Measurements from ENCODE around the gene LMAN1L. TPM values are rescaled to one million over a fixed set of nuclear protein-coding genes. Genes with fewer than 3 reads are reported as not detected.
A peak's percentile ranks its signal among the peaks of the same experiment; 100 is the strongest.

Gene LMAN1L
- total RNA-seq, 3 donors from 2014 or later, result 0.32 to 0.60 (median 0.55) TPM

DNA sequence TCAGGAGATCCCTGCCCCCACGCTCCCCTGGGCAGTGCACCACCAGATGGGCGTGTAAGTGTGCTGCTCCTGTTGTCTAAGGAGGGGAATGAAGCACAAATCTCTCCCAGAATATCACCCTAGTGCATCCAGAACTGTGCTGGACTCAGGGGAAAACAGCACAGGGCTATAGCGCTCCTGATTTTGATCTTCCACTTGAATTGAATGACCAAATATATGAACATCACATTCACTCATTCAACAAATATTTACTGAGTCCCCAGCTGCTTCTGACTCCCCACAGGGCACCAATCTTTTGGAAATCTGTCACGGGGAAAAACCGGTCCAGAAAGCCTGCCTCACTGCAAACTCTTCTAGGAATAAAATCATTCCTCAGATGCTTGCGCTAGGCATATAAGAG lies 16.2 kb downstream of the LMAN1L start:
- no peaks in the 10 kb centered on the region for H3K9me3 ChIP-seq
- TF ChIP-seq, protein P1, sequence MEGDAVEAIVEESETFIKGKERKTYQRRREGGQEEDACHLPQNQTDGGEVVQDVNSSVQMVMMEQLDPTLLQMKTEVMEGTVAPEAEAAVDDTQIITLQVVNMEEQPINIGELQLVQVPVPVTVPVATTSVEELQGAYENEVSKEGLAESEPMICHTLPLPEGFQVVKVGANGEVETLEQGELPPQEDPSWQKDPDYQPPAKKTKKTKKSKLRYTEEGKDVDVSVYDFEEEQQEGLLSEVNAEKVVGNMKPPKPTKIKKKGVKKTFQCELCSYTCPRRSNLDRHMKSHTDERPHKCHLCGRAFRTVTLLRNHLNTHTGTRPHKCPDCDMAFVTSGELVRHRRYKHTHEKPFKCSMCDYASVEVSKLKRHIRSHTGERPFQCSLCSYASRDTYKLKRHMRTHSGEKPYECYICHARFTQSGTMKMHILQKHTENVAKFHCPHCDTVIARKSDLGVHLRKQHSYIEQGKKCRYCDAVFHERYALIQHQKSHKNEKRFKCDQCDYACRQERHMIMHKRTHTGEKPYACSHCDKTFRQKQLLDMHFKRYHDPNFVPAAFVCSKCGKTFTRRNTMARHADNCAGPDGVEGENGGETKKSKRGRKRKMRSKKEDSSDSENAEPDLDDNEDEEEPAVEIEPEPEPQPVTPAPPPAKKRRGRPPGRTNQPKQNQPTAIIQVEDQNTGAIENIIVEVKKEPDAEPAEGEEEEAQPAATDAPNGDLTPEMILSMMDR (IDR thresholded peaks at IDR 0.05), result no peak
- H3K4me1 ChIP-seq (ENCODE audit: low read depth), result peaks cover 7% of the 10 kb centered on the region
- no peak for ATAC-seq
- H3K36me3 ChIP-seq (ENCODE audit: low read depth), result no peaks in the 10 kb centered on the region
- DNase-seq, result no peak
- no peak overlapping the region for H3K4me3 ChIP-seq
- intact Hi-C loops (cut with DNase I, micrococcal nuclease), result no loop called here

GRCh38 chr15:74829486-74829885 lies 16.9 kb downstream of the LMAN1L start:
- intact Hi-C loops (cut with DNase I, micrococcal nuclease), result no loop called here
- peaks cover 7% of the 10 kb centered on the region for H3K4me1 ChIP-seq (ENCODE audit: low read depth)
- TF ChIP-seq, protein P1 (IDR thresholded peaks at IDR 0.05), result no peak

DNA sequence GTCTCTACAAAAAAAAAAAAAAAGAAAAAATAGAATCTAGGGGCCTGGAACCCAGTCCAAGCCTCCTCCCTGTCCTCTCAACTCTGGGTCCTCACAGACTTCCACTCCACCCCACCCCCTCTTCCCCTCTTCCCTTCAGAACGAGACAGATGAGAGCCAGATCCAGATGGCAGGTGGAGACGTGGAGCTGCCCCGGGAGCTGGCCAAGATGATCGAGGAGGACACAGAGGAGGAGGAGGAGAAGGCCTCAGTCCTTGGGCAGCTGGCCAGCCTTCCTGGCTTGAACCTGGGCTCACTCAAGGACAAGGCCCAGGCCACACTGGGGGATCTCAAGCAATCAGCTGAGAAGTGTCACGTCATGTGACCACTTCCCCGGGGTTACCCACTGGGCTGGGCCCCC lies 17.4 kb downstream of the LMAN1L start:
- Histone ChIP-seq H3K36me3 (ENCODE audit: low read depth) (no peaks in the 10 kb centered on the region), H3K9me3 (no peaks in the 10 kb centered on the region), H3K4me1 (ENCODE audit: low read depth) (peaks cover 7% of the 10 kb centered on the region), H3K4me3 (no peak overlapping the region)
- no peak for DNase-seq
- TF ChIP-seq, protein P1 (IDR thresholded peaks at IDR 0.05), result no peak
- ATAC-seq, result no peak
- intact Hi-C loops (cut with DNase I, micrococcal nuclease), result no loop called here

More at GRCh38 chr15:74829486-74829885, 16.9 kb downstream of the LMAN1L start:
- ATAC-seq (no peak), DNase-seq (no peak)
- Histone ChIP-seq H3K36me3 (ENCODE audit: low read depth) (no peaks in the 10 kb centered on the region), H3K4me3 (no peak overlapping the region), H3K9me3 (no peaks in the 10 kb centered on the region)

DNA sequence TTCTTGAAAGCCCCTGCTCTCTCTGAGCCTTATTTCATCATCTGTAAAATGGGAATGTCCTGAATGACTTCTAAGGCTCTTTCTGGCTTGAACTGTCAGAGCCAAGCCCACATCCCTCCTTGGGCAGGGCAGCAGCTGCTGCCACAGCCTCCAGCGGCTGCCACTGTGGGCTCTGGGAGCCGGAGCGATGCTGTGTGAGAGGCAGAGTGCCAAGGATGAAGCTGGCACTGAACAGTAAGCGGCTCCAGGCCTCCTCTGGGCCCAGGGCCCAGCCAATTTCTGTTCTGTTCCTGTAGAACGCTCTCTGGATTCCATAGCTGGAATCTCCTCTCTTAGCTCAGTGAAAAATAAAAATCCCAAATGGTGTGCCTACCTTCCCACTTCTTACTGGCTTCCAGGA lies 18.2 kb downstream of the LMAN1L start:
- DNase-seq (no peak), ATAC-seq (no peak)
- TF ChIP-seq, protein P1 (IDR thresholded peaks at IDR 0.05), result no peak
- H3K4me3 ChIP-seq, result no peak overlapping the region
- no peaks in the 10 kb centered on the region for H3K36me3 ChIP-seq (ENCODE audit: low read depth)
- intact Hi-C loops (cut with DNase I, micrococcal nuclease), result no loop called here
- peaks cover 7% of the 10 kb centered on the region for H3K4me1 ChIP-seq (ENCODE audit: low read depth)
- H3K9me3 ChIP-seq, result no peaks in the 10 kb centered on the region

- no peaks in the 10 kb centered on the region for H3K36me3 ChIP-seq (ENCODE audit: low read depth)
- ATAC-seq (peak; percentile 83), DNase-seq (peak; percentile 79 to 85 (median 80))
- TF ChIP-seq, protein P1 (IDR thresholded peaks at IDR 0.05), result no peak
- H3K4me3 ChIP-seq, result no peak overlapping the region
- peaks cover 7% of the 10 kb centered on the region for H3K4me1 ChIP-seq (ENCODE audit: low read depth)
- intact Hi-C loops (cut with DNase I, micrococcal nuclease), result no loop called here
- no peaks in the 10 kb centered on the region for H3K9me3 ChIP-seq
These were observed 19.3 kb downstream of the LMAN1L start for GRCh38 chr15:74831813-74832495.

Measured in mucosa of descending colon (tissue), 3 donors.